Measurements from ENCODE around the gene PCDHGB4.
"Not testable (repeated sequence)": the region's sequence is repeated elsewhere in the genome, so short reads cannot be mapped to it uniquely, and the experiment has no call there.

The PCDHGB4 gene

GRCh38 chr5:141392429-141393198, 5.1 kb downstream of the PCDHGB4 start, which contains the start of gene PCDHGA8:
Gene PCDHGA8 (plus strand): TSS chr5:141392633. CDS start chr5:141392814, 181 bp downstream.
- TF ChIP-seq CTCF (conservative IDR thresholded peaks at IDR 0.05; ENCODE audit: low read depth, low read length), result no peak
- H3K9ac ChIP-seq, result no peak within 1 kb of the TSS
- H4K20me1 ChIP-seq (ENCODE audit: insufficient read depth), result no peaks in the 10 kb centered on the region
- no peaks in the 10 kb centered on the region for H3K4me1 ChIP-seq (ENCODE audit: low read depth, poor library complexity, severe bottlenecking)
- no peaks in the 10 kb centered on the region for H3K79me2 ChIP-seq (ENCODE audit: insufficient read depth, low read depth)
- H3K36me3 ChIP-seq (ENCODE audit: insufficient read depth), result no peaks in the 10 kb centered on the region
- H2AFZ ChIP-seq (ENCODE audit: low read depth), result no peak within 1 kb of the TSS
- no peak within 1 kb of the TSS for H3K4me2 ChIP-seq
- no peak within 1 kb of the TSS for H3K27ac ChIP-seq
- H3K27me3 ChIP-seq (ENCODE audit: insufficient read depth, low read depth), result no peaks in the 10 kb centered on the region
- no peak within 1 kb of the TSS for H3K4me3 ChIP-seq (IDR thresholded peaks at IDR 0.05; ENCODE audit: insufficient read depth, low read depth, low read length)

- no peaks in the 10 kb centered on the region for H3K36me3 ChIP-seq (ENCODE audit: insufficient read depth)
Observed at GRCh38 chr5:141393267-141393666, 5.8 kb downstream of the PCDHGB4 start.

DNA sequence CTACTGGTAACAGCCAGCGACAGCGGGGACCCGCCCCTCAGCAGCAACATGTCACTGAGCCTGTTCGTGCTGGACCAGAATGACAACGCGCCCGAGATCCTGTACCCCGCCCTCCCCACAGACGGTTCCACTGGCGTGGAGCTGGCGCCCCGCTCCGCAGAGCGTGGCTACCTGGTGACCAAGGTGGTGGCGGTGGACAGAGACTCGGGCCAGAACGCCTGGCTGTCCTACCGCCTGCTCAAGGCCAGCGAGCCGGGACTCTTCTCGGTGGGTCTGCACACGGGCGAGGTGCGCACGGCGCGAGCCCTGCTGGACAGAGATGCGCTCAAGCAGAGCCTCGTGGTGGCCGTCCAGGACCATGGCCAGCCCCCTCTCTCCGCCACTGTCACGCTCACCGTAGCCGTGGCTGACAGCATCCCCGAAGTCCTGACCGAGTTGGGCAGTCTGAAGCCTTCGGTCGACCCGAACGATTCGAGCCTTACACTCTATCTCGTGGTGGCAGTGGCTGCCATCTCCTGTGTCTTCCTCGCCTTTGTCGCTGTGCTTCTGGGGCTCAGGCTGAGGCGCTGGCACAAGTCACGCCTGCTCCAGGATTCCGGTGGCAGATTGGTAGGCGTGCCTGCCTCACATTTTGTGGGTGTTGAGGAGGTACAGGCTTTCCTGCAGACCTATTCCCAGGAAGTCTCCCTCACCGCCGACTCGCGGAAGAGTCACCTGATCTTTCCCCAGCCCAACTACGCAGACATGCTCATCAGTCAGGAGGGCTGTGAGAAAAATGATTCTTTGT, 7.1 kb downstream of the PCDHGB4 start:
- not testable (repeated sequence) for H3K9ac ChIP-seq; H2AFZ ChIP-seq (ENCODE audit: low read depth); H3K4me2 ChIP-seq; H3K27ac ChIP-seq; H3K79me2 ChIP-seq (ENCODE audit: insufficient read depth, low read depth); H4K20me1 ChIP-seq (ENCODE audit: insufficient read depth); H3K27me3 ChIP-seq (ENCODE audit: insufficient read depth, low read depth); H3K4me3 ChIP-seq (IDR thresholded peaks at IDR 0.05; ENCODE audit: insufficient read depth, low read depth, low read length); H3K4me1 ChIP-seq (ENCODE audit: low read depth, poor library complexity, severe bottlenecking); H3K36me3 ChIP-seq (ENCODE audit: insufficient read depth)

More at GRCh38 chr5:141393267-141393666, 5.8 kb downstream of the PCDHGB4 start:
- Histone ChIP-seq H2AFZ (ENCODE audit: low read depth) (no peak overlapping the region), H3K4me2 (no peak overlapping the region), H3K4me1 (ENCODE audit: low read depth, poor library complexity, severe bottlenecking) (no peaks in the 10 kb centered on the region), H4K20me1 (ENCODE audit: insufficient read depth) (no peaks in the 10 kb centered on the region), H3K27me3 (ENCODE audit: insufficient read depth, low read depth) (no peaks in the 10 kb centered on the region), H3K27ac (no peak overlapping the region), H3K4me3 (IDR thresholded peaks at IDR 0.05; ENCODE audit: insufficient read depth, low read depth, low read length) (no peak overlapping the region), H3K79me2 (ENCODE audit: insufficient read depth, low read depth) (no peaks in the 10 kb centered on the region), H3K9ac (no peak overlapping the region)
- TF ChIP-seq CTCF (conservative IDR thresholded peaks at IDR 0.05; ENCODE audit: low read depth, low read length), result no peak

DNA sequence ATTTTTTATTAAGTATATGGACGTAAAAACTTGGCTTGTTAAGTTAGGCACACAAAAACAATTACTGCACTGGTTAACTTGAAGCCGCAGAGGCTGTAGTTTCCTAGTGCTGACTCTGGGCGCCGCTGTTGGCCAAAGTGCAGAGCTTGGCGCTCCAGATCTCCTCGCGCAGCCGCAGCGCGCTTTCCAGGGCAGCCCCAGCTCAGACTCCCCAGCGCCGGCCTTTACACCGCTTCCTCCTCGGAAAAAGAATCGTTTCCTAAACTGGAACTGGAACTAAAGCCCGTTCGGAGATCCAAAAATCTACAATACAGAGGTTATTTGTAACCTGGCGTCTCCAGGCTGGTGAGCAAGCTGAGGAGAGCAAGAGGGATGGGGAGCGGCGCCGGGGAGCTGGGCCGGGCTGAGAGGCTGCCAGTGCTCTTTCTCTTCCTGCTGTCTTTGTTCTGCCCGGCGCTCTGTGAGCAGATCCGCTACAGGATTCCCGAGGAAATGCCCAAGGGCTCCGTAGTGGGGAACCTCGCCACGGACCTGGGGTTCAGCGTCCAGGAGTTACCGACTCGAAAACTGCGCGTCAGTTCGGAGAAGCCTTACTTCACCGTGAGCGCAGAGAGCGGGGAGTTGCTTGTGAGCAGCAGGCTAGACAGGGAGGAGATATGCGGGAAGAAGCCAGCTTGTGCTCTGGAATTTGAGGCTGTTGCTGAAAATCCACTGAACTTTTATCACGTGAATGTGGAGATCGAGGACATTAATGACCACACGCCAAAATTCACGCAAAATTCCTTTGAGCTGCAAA, 10.5 kb downstream of the PCDHGB4 start, which contains the start of gene PCDHGB5:
Gene PCDHGB5 (plus strand): TSS at position 192 of the 796 bp plus-strand sequence. CDS start 181 bp downstream, at position 373.
- not testable (repeated sequence) for H3K36me3 ChIP-seq (ENCODE audit: insufficient read depth); H3K4me2 ChIP-seq; H3K9ac ChIP-seq; H4K20me1 ChIP-seq (ENCODE audit: insufficient read depth); H2AFZ ChIP-seq (ENCODE audit: low read depth); H3K27ac ChIP-seq; H3K79me2 ChIP-seq (ENCODE audit: insufficient read depth, low read depth); H3K4me3 ChIP-seq (IDR thresholded peaks at IDR 0.05; ENCODE audit: insufficient read depth, low read depth, low read length); H3K27me3 ChIP-seq (ENCODE audit: insufficient read depth, low read depth); H3K4me1 ChIP-seq (ENCODE audit: low read depth, poor library complexity, severe bottlenecking)
- TF ChIP-seq CTCF (conservative IDR thresholded peaks at IDR 0.05; ENCODE audit: low read depth, low read length), result peak; percentile 47
